ENCODE data around the gene IL32. TPM values are rescaled to one million over a fixed set of nuclear protein-coding genes. Genes with fewer than 3 reads are reported as not detected.

Gene IL32
- total RNA-seq, 4 donors from 2014 or later: 45.4 to 79.0 (median 54.6) TPM

- intact Hi-C loops (cut with DNase I; ENCODE audit: low total_unique reads) (no loop called here), in situ Hi-C loops (cut with MboI; ENCODE audit: low sequenced_read_pairs in 4 of 4) (no loop called here)
- ATAC-seq (peak; percentile 79 to 83), DNase-seq (peak; percentile 78 to 86)
- Histone ChIP-seq H3K27me3 (no peaks in the 10 kb centered on the region), H3K9me3 (no peaks in the 10 kb centered on the region), H3K27ac (peak overlapping the region in 3 of 4 donors; percentile 7 to 58 (median 9)), H3K4me3 (peak overlapping the region in 3 of 4 donors; percentile 27 to 54 (median 39)), H3K36me3 (no peaks in the 10 kb centered on the region), H3K4me1 (peaks cover 11% of the 10 kb centered on the region in 2 donors)
- TF ChIP-seq CTCF (IDR thresholded peaks at IDR 0.05 in 4 of 5, conservative IDR thresholded peaks at IDR 0.05 in 1 of 5): no peak
- no peak for TF ChIP-seq POLR2A (IDR thresholded peaks at IDR 0.05)
Measured at GRCh38 chr16:3099732-3100499, 34.5 kb downstream of the IL32 start.

GRCh38 chr16:3101018-3101840, 35.8 kb downstream of the IL32 start:
- H3K27ac ChIP-seq: peak overlapping the region; percentile 5 to 70 (median 50)

GRCh38 chr16:3101841-3102470, 36.5 kb downstream of the IL32 start:
- ATAC-seq: peak in 1 of 2 donors; percentile 19
- peaks cover 17 to 18% of the 10 kb centered on the region in 2 donors for H3K4me1 ChIP-seq
- no peaks in the 10 kb centered on the region for H3K9me3 ChIP-seq
- peak overlapping the region; percentile 5 to 70 (median 56) for H3K27ac ChIP-seq
- H3K27me3 ChIP-seq: no peaks in the 10 kb centered on the region
- H3K36me3 ChIP-seq: no peaks in the 10 kb centered on the region
- intact Hi-C loops (cut with DNase I; ENCODE audit: low total_unique reads): no loop called here
- DNase-seq: peak in 1 of 2 donors; percentile 39
- H3K4me3 ChIP-seq: no peak overlapping the region
- in situ Hi-C loops (cut with MboI; ENCODE audit: low sequenced_read_pairs in 4 of 4): no loop called here
- no peak for TF ChIP-seq CTCF (IDR thresholded peaks at IDR 0.05 in 4 of 5, conservative IDR thresholded peaks at IDR 0.05 in 1 of 5)
- TF ChIP-seq POLR2A (IDR thresholded peaks at IDR 0.05): no peak

More at GRCh38 chr16:3101018-3101840, 35.8 kb downstream of the IL32 start:
- no peaks in the 10 kb centered on the region for H3K27me3 ChIP-seq
- H3K4me1 ChIP-seq: peaks cover 14 to 15% of the 10 kb centered on the region in 2 donors
- no peak overlapping the region for H3K4me3 ChIP-seq
- in situ Hi-C loops (cut with MboI; ENCODE audit: low sequenced_read_pairs in 4 of 4) (no loop called here), intact Hi-C loops (cut with DNase I; ENCODE audit: low total_unique reads) (no loop called here)
- peak in 4 of 5 experiments; percentile 26 to 54 (median 32) for TF ChIP-seq CTCF (IDR thresholded peaks at IDR 0.05 in 4 of 5, conservative IDR thresholded peaks at IDR 0.05 in 1 of 5)
- no peak for TF ChIP-seq POLR2A (IDR thresholded peaks at IDR 0.05)
- no peak for ATAC-seq
- no peak for DNase-seq
- H3K9me3 ChIP-seq: no peaks in the 10 kb centered on the region
- H3K36me3 ChIP-seq: no peaks in the 10 kb centered on the region

- H3K4me3 ChIP-seq: peak overlapping the region; percentile 68 to 78 (median 75)
- no peaks in the 10 kb centered on the region for H3K27me3 ChIP-seq
- no peaks in the 10 kb centered on the region for H3K9me3 ChIP-seq
- peak overlapping the region; percentile 71 to 89 (median 82) for H3K27ac ChIP-seq
- H3K36me3 ChIP-seq: no peaks in the 10 kb centered on the region
- TF ChIP-seq POLR2A (IDR thresholded peaks at IDR 0.05) (peak in 1 of 2 donors; percentile 28), CTCF (IDR thresholded peaks at IDR 0.05 in 4 of 5, conservative IDR thresholded peaks at IDR 0.05 in 1 of 5) (no peak)
- intact Hi-C loops (cut with DNase I; ENCODE audit: low total_unique reads) (loop anchor here (1.0 to 2.0 kb wide), 3 partner anchors 18 to 47 kb away; no protein-coding TSS in a partner anchor), in situ Hi-C loops (cut with MboI; ENCODE audit: low sequenced_read_pairs in 4 of 4) (no loop called here)
- peak; percentile 83 for DNase-seq
- ATAC-seq: peak; percentile 91 to 96
- peaks cover 11 to 12% of the 10 kb centered on the region in 2 donors for H3K4me1 ChIP-seq
Measured at GRCh38 chr16:3106205-3106928, 40.9 kb downstream of the IL32 start.
